ENCODE measurements around the gene C1orf122. TPM values are rescaled to one million over a fixed set of nuclear protein-coding genes. Genes with fewer than 3 reads are reported as not detected.

The C1orf122 gene
- total and polyA plus RNA-seq, 4 donors: 4.5 to 45.1 (median 18.2) TPM

GRCh38 chr1:37824001-37824400, 16.4 kb downstream of the C1orf122 start:
- Histone ChIP-seq H3K36me3 (ENCODE audit: control insufficient read depth in 4 of 4, insufficient read depth in 3 of 4, low read depth in 1 of 4, low read length in 3 of 4) (peaks cover 15 to 43% (median 24%) of the 10 kb centered on the region in 4 donors), H3K27ac (ENCODE audit: low read depth in 1 of 2, low read length in 2 of 2) (no peak overlapping the region)

More at GRCh38 chr1:37824001-37824400, 16.4 kb downstream of the C1orf122 start:
- Histone ChIP-seq H3K9ac (ENCODE audit: low read depth in 1 of 2, low read length in 2 of 2) (no peak overlapping the region), H3K27me3 (ENCODE audit: control insufficient read depth in 4 of 4, insufficient read depth in 4 of 4, low read length in 3 of 4) (no peaks in the 10 kb centered on the region), H3K9me3 (ENCODE audit: control insufficient read depth in 4 of 4, low read length in 3 of 4) (no peaks in the 10 kb centered on the region), H3K4me3 (ENCODE audit: low read depth in 1 of 3, low read length in 3 of 3) (no peak overlapping the region), H3K4me1 (ENCODE audit: control insufficient read depth in 4 of 4, insufficient read depth in 4 of 4, low read length in 3 of 4) (peaks cover 0 to 2% (median 0%) of the 10 kb centered on the region in 4 donors)
- no peak for TF ChIP-seq GABPA (IDR thresholded peaks at IDR 0.05 in 1 of 2, conservative IDR thresholded peaks at IDR 0.05 in 1 of 2)
- no peak for TF ChIP-seq MAX (IDR thresholded peaks at IDR 0.05)
- TF ChIP-seq ZBTB33 (IDR thresholded peaks at IDR 0.05): no peak
- TF ChIP-seq FOXA1 (IDR thresholded peaks at IDR 0.05): no peak
- no peak for TF ChIP-seq SP1 (IDR thresholded peaks at IDR 0.05)
- no peak for TF ChIP-seq EGR1 (IDR thresholded peaks at IDR 0.05; ENCODE audit: low read depth in 2 of 2)
- no peak for TF ChIP-seq RAD21 (IDR thresholded peaks at IDR 0.05)
- no peak for TF ChIP-seq REST (IDR thresholded peaks at IDR 0.05)
- no peak for TF ChIP-seq FOXA2 (IDR thresholded peaks at IDR 0.05)
- no peak for TF ChIP-seq TAF1 (conservative IDR thresholded peaks at IDR 0.05)
- TF ChIP-seq HNF4A (conservative IDR thresholded peaks at IDR 0.05): no peak
- TF ChIP-seq RXRA (IDR thresholded peaks at IDR 0.05): no peak
- TF ChIP-seq HNF4G (IDR thresholded peaks at IDR 0.05): no peak
- no peak for TF ChIP-seq CTCF (IDR thresholded peaks at IDR 0.05; ENCODE audit: low read depth, low read length, missing input control)
- no peak for TF ChIP-seq ATF3 (IDR thresholded peaks at IDR 0.05)
- TF ChIP-seq NR2F2 (IDR thresholded peaks at IDR 0.05): no peak
- TF ChIP-seq YY1 (IDR thresholded peaks at IDR 0.05): no peak
- no peak for TF ChIP-seq JUND (IDR thresholded peaks at IDR 0.05)
- 97% methylated on average over 2 of the region's 2 CpGs for WGBS
- no peak for DNase-seq (ENCODE audit: low spot score)
